Fibroblast of peridontal ligament (primary cell): ENCODE results near the gene CIT.
A peak's percentile ranks its signal among the peaks of the same experiment; 100 is the strongest.
"Not testable (repeated sequence)": the region's sequence is repeated elsewhere in the genome, so short reads cannot be mapped to it uniquely, and the experiment has no call there.

Source experiments
- DNase-seq: peaks from one replicate; pipeline ENCODE4 v3.0.0-alpha.2; 2010; ENCODE audit errors: extremely low read depth

Gene CIT

GRCh38 chr12:119676573-119676972 is 200.5 kb downstream of the CIT start:
- no peak for DNase-seq

GRCh38 chr12:119676022-119676421 is 201.1 kb downstream of the CIT start:
- no peak for DNase-seq

GRCh38 chr12:119674560-119674959 is 202.6 kb downstream of the CIT start:
- no peak for DNase-seq

- DNase-seq: no peak
Observed at GRCh38 chr12:119673634-119674033, 203.5 kb downstream of the CIT start.

- DNase-seq: no peak
Observed at GRCh38 chr12:119672194-119672593, 204.9 kb downstream of the CIT start.

GRCh38 chr12:119671070-119671469 is 206.1 kb downstream of the CIT start:
- DNase-seq: no peak

GRCh38 chr12:119669744-119670472 is 207.2 kb downstream of the CIT start:
- no peak for DNase-seq

- DNase-seq: peak; percentile 24
Observed at GRCh38 chr12:119668324-119668841, 208.7 kb downstream of the CIT start.

- peak; percentile 95 for DNase-seq
Observed at GRCh38 chr12:119667577-119668323, 209.4 kb downstream of the CIT start, which contains the start of gene PRKAB1. TSS of gene PRKAB1 (plus strand) at chr12:119668133. CDS start at chr12:119668245, 112 bp downstream.

- no peak for DNase-seq
Observed at GRCh38 chr12:119666900-119667576, 210.1 kb downstream of the CIT start.

GRCh38 chr12:119666226-119666795 is 210.8 kb downstream of the CIT start:
- DNase-seq: no peak

- no peak for DNase-seq
Observed at GRCh38 chr12:119665164-119665929, 211.8 kb downstream of the CIT start.

- no peak for DNase-seq
Observed at GRCh38 chr12:119664642-119665041, 212.5 kb downstream of the CIT start.

GRCh38 chr12:119661882-119662281 is 215.2 kb downstream of the CIT start:
- DNase-seq: no peak

GRCh38 chr12:119660076-119660475 is 217.0 kb downstream of the CIT start:
- no peak for DNase-seq

- peak; percentile 36 for DNase-seq
Observed at GRCh38 chr12:119659289-119659897, 217.7 kb downstream of the CIT start.

GRCh38 chr12:119658166-119658565 is 219.0 kb downstream of the CIT start:
- DNase-seq: not testable (repeated sequence)

- not testable (repeated sequence) for DNase-seq
Observed at GRCh38 chr12:119657001-119657400, 220.1 kb downstream of the CIT start.

- DNase-seq: no peak
Observed at GRCh38 chr12:119652665-119653064, 224.5 kb downstream of the CIT start.

GRCh38 chr12:119649202-119649808 is 227.8 kb downstream of the CIT start:
- peak; percentile 4 for DNase-seq
